LNCaP clone FGC (cell line): ENCODE results near the gene PARD6B.

Experiments
- DNase-seq: peaks from one replicate; pipeline ENCODE4 v3.0.0-alpha.2; 2011; ENCODE audit warnings: low read depth
- H3K4me3 ChIP-seq: 2 replicates; pipeline ENCODE4 v1.5.1; 2011; ENCODE audit warnings: mild to moderate bottlenecking, low read depth, low read length, control low read depth
- TF ChIP-seq, protein P1 (sequence below): IDR thresholded peaks from 2 replicates; pipeline ENCODE4 v1.5.1; 2012; ENCODE audit warnings: mild to moderate bottlenecking; ENCODE audit not compliant: control insufficient read depth, insufficient read depth; ENCODE audit errors: extremely low read depth

Gene PARD6B

DNA sequence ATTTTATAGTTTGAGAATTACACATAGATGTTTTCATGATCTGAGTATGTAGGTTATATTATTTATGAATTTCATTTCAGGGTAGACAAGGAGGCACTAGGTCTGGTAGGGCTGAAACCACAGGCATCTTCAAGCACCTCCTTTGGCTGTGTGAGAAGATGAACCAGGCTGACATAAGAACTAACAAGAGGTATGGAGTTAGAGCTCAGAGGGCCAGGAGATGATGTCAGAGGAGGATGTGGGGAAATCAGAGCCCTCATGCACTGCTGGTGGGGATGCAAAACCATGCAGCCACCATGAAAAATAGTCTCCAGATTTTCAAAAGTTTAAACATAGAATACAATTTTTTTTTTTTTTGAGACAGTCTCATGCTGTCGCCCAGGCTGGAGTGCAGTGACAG is 26.4 kb upstream of the PARD6B start:
- TF ChIP-seq, protein P1, sequence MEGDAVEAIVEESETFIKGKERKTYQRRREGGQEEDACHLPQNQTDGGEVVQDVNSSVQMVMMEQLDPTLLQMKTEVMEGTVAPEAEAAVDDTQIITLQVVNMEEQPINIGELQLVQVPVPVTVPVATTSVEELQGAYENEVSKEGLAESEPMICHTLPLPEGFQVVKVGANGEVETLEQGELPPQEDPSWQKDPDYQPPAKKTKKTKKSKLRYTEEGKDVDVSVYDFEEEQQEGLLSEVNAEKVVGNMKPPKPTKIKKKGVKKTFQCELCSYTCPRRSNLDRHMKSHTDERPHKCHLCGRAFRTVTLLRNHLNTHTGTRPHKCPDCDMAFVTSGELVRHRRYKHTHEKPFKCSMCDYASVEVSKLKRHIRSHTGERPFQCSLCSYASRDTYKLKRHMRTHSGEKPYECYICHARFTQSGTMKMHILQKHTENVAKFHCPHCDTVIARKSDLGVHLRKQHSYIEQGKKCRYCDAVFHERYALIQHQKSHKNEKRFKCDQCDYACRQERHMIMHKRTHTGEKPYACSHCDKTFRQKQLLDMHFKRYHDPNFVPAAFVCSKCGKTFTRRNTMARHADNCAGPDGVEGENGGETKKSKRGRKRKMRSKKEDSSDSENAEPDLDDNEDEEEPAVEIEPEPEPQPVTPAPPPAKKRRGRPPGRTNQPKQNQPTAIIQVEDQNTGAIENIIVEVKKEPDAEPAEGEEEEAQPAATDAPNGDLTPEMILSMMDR = no peak
- no peak for DNase-seq
- H3K4me3 ChIP-seq = no peak overlapping the region

DNA sequence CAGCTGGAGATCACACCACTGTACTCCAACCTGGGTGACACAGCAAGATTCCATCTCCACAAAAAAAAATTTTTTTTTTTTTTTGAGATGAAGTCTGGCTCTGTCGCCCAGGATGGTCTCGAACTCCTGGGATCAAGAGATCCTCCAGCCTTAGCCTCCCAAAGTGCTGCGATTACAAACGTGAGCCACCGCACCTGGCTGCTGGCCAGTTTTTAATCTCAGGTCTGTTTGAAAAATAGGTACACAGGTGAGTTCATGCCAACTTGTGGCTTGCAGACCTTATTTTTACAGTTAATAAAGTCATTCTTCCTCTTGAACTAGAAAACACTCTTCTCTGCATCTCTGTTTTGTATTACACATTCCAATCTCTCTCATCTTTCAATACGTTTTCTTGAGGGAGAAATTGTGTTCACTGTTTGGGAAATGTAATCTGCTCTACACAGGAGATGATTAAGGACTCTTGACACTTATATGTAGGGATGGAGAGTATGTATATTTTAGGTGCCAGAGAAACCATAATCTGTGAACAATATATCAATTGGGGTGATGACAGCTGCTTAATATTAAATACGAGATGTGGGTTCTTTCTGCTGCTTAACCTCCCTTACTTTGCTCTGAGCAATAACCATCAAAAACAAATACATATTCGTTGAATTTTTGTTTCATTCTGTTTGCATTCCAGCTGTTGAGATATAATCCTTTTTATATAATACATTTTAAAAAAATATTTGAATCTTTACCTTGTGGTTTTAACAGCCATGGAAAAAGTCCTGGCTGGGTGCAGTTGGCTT is 22.3 kb upstream of the PARD6B start:
- no peak overlapping the region for H3K4me3 ChIP-seq
- TF ChIP-seq, protein P1 = no peak

DNA sequence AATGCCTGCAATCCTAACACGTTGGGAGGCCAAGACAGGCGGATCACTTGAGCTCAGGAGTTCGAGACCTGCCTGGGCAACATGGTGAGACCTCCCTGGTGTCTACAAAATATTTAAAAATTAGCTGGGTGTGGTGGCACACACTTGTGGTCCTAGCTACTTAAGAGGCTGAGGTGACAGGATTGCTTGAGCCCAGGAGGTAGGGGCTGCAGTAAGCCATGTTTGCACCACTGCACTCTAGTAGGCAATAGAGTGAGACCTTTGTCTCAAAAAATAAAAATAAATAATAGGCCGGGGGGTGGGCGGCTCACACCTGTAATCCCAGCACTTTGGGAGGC is 21.8 kb upstream of the PARD6B start:
- no peak for DNase-seq
- H3K4me3 ChIP-seq = no peak overlapping the region
- TF ChIP-seq, protein P1 = no peak

More for the DNA sequence above, 22.3 kb upstream of the PARD6B start:
- peak; percentile 49 for DNase-seq

DNA sequence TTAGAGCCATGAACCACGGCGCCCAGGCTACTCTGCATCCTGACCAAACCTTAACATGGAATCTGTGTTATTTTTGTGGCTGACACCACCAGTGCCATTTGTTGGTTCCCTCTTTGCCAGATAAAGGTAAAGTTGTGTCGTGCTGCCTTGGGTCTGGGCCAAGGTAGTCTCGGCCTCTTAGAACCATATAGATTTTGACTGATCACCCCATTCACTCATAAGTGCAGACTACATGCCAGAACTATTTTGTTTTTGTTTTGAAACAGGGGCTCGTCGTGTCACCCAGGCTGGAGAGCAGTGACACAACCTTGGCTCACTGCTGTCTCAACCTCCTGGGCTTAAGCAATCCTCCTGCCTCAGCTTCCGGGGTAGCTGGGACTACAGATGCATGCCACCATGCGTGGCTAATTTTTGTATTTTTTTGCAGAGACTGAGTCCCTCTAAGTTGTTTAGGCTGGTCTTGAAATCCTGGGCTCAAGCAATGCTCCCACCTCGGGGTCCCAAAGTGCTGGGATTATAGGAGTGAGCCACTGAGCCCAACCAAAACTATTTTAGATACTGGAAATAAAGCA is 20.8 kb upstream of the PARD6B start:
- TF ChIP-seq, protein P1 = no peak
- no peak overlapping the region for H3K4me3 ChIP-seq
- no peak for DNase-seq

DNA sequence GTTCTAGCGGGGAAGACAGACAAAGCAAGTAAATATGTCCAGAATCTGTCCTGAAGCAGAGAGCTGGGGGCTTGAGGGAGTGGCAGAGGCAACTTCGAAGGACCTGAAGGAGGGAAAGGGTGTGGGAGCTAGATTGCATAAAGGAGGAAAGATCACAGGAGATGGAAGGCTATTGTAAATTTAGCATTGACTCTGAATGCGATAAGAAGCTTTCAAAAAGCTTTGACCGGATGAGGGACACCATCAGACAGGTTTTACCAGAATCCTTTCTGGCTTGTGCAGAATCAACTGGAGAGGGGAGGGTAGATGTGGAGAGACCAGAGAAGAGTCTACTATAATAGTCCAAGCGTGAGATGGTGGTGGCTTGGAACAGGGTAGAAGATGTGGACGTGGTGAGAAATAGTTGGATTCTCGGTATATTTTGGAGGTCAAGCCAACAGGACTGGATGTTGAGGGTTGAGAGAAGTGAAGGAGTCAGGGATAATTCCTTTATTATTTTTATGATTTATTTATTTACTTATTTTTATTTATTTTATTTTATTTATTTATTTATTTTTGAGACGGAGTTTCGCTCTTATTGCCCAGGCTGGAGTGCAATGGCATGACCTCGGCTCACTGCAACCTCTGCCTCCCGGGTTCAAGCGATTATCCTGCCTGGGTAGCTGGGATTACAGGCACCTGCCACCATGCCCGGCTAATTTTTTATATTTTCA is 20.1 kb upstream of the PARD6B start:
- no peak for DNase-seq
- H3K4me3 ChIP-seq = no peak overlapping the region

DNA sequence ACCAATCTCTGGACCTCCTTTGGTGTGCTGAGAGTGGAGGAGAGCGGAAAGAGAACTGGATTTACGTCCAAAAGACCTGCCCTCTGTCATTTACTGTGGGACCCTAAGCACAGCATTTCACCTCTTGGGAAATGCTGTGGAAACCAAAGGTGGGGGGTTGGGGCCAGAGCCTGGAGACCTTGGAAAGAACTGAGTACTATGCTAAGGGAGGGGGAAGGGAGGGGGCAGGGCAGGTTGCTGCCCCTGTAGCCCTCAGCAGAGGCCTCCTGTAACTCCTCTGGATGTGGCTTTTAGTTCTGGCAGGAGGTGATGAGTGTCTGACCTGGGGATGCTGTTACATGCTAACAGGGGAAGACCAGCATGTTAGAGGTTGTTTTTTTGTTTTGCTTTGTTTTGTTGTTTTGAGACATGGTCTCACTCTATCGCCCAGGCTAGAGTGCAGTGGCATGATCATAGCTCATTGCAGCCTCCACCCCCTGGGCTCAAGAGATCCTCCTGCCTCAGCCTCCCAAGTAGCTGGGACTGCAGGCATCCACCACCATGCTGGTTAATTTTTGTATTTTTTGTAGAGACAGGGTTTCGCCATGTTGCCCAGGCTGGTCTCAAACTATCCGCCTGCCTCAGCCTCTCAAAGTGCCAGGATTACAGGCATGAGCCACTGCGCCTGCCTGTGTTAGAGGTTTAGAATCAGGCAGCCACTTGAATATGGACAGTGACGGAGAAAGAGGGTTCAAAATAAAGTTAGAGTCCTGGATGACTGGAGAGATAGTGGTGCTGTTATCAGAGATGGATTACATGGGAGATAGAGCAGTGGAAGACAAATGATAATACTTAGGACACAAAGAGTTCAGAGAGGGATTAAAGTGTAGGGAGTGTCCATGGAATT is 18.4 kb upstream of the PARD6B start:
- TF ChIP-seq, protein P1 = no peak
- no peak overlapping the region for H3K4me3 ChIP-seq
- no peak for DNase-seq

More for the DNA sequence above, 20.1 kb upstream of the PARD6B start:
- TF ChIP-seq, protein P1 = no peak
